WERI-Rb-1 (cell line): Measurements from ENCODE around the gene LRRC3C.

Experiments
- DNase-seq: peaks from one replicate; pipeline ENCODE4 v3.0.0-alpha.2; 2020
- H3K27ac ChIP-seq: fragments of 250-450 bp; sonication (Bioruptor Pico); 2 replicates; pipeline ENCODE4 v1.5.1; 2020; ENCODE audit warnings: mild to moderate bottlenecking, moderate library complexity
- H3K27me3 ChIP-seq: fragments of 250-450 bp; sonication (Bioruptor Pico); 2 replicates; pipeline ENCODE4 v1.5.1; 2021; ENCODE audit warnings: mild to moderate bottlenecking, low read depth, moderate library complexity; ENCODE audit not compliant: insufficient read depth, severe bottlenecking
- H3K36me3 ChIP-seq: fragments of 250-450 bp; sonication (Bioruptor Pico); 2 replicates; pipeline ENCODE4 v1.5.1; 2020; ENCODE audit warnings: mild to moderate bottlenecking, moderate library complexity
- H3K4me3 ChIP-seq: 2 replicates; pipeline ENCODE4 v1.5.1; 2011; ENCODE audit warnings: low read depth, mild to moderate bottlenecking, control low read depth, low read length
- H3K9me3 ChIP-seq: fragments of 250-450 bp; sonication (Bioruptor Pico); 2 replicates; pipeline ENCODE4 v1.5.1; 2021; ENCODE audit warnings: mild to moderate bottlenecking, moderate library complexity; ENCODE audit not compliant: severe bottlenecking
- CTCF ChIP-seq: IDR thresholded peaks from 2 replicates; pipeline ENCODE4 v1.5.1; 2011; ENCODE audit warnings: low read depth, mild to moderate bottlenecking, control low read depth, inconsistent platforms, low read length

LRRC3C gene

GRCh38 chr17:39955726-39956225 is 28.2 kb downstream of the LRRC3C start:
- DNase-seq, result no peak
- Histone ChIP-seq H3K4me3 (no peak overlapping the region), H3K27me3 (no peaks in the 10 kb centered on the region), H3K36me3 (no peaks in the 10 kb centered on the region), H3K9me3 (peaks cover 3% of the 10 kb centered on the region), H3K27ac (no peak overlapping the region)
- TF ChIP-seq CTCF, result no peak

GRCh38 chr17:39960524-39961041 is 33.1 kb downstream of the LRRC3C start:
- no peak for TF ChIP-seq CTCF
- no peaks in the 10 kb centered on the region for H3K27me3 ChIP-seq
- DNase-seq, result no peak
- no peaks in the 10 kb centered on the region for H3K9me3 ChIP-seq
- no peaks in the 10 kb centered on the region for H3K36me3 ChIP-seq
- H3K4me3 ChIP-seq, result no peak overlapping the region
- no peak overlapping the region for H3K27ac ChIP-seq

- Histone ChIP-seq H3K9me3 (no peaks in the 10 kb centered on the region), H3K36me3 (no peaks in the 10 kb centered on the region), H3K27me3 (no peaks in the 10 kb centered on the region), H3K4me3 (no peak within 1 kb of the TSS), H3K27ac (no peak within 1 kb of the TSS)
- TF ChIP-seq CTCF, result no peak
- no peak for DNase-seq
Observed at GRCh38 chr17:39962642-39963220, 35.2 kb downstream of the LRRC3C start, which contains the start of gene GSDMA. Gene GSDMA, plus strand, starts transcription at chr17:39963004. Its CDS starts 2,684 bp downstream, at chr17:39965688.

- no peaks in the 10 kb centered on the region for H3K36me3 ChIP-seq
- DNase-seq, result no peak
- H3K27ac ChIP-seq, result no peak overlapping the region
- no peaks in the 10 kb centered on the region for H3K9me3 ChIP-seq
- H3K4me3 ChIP-seq, result no peak overlapping the region
- H3K27me3 ChIP-seq, result no peaks in the 10 kb centered on the region
- no peak for TF ChIP-seq CTCF
Observed at GRCh38 chr17:39963829-39964228, 36.3 kb downstream of the LRRC3C start.

GRCh38 chr17:39965017-39965699 is 37.6 kb downstream of the LRRC3C start:
- DNase-seq, result no peak
- Histone ChIP-seq H3K4me3 (no peak overlapping the region), H3K36me3 (no peaks in the 10 kb centered on the region), H3K27me3 (no peaks in the 10 kb centered on the region), H3K9me3 (no peaks in the 10 kb centered on the region), H3K27ac (no peak overlapping the region)
- TF ChIP-seq CTCF, result no peak
